GM21786 (cell line): ENCODE data around the gene RBM28.

ENCODE experiments used
- ATAC-seq: cut with Tn5 transposase; IDR thresholded peaks from one replicate; pipeline ENCODE4 v1.9.1; 2021; ENCODE audit not compliant: unreplicated experiment

RBM28 gene

GRCh38 chr7:128343554-128344430 lies at the start of gene RBM28:
TSS of gene RBM28 (minus strand) at chr7:128343908. CDS start at chr7:128343793, 115 bp downstream.
- peak; percentile 94 for ATAC-seq

- no peak for ATAC-seq
Observed at GRCh38 chr7:128392446-128393327, 49.0 kb upstream of the RBM28 start.

GRCh38 chr7:128391805-128392204 lies 48.1 kb upstream of the RBM28 start:
- ATAC-seq: no peak

DNA sequence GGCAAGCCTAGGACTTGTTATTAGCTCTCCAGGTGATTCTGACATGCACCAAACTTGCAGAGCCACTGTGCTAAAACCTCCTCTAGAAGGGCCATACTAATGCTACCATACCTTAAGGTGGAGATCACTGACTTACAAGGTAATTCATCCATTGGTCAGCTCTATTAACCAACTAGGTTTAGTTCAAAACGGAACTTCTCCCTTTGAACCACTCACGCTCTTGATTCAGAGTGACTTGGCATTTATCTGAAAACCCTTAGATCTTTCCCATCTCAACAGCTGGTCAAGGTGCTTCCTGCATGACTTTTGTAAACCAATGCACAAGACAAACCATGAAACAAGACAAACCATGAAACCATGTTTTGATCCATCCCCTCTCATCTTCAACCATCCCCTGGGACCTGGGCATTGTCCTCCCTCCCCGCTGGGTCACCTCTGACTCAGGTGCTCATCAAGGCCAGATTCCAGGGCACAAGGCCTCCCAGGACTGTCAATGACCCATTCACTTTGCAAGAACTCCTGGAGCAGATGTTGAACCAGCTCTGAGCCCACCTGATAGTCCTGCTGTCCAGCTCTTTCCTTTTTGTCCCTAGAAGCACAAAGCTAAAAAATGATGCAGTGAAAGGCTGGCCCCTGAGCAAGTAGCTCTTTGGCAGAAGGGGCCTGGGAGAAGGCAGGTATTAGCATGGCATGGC lies 47.3 kb upstream of the RBM28 start:
- no peak for ATAC-seq

GRCh38 chr7:128389618-128390329 lies 46.1 kb upstream of the RBM28 start:
- no peak for ATAC-seq

DNA sequence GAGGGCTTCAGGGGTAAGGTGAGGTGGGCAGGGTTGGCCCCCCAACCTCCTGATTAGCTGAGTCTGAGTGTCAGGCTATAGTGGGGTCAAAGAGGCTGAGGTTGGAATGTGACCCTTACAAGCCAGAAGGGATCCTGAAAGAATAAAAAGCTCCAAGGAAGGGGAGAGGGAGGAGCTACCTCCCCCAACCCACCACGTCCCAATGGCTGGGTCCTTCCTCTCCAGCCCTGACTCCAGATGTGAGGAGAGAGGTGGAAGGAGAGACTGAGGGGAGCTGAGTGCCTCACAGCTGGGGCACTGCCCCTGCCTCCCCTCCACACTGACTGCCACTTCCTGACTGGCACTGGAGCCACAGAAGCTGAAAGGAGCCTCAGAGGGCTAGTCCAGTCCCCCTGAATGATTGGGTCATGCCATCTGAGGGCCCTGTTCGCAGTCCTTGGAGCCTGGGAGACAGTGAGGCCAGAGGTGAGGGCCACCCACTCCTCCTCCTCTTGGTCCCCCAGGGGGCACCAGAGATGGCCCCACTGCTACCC lies 45.4 kb upstream of the RBM28 start:
- no peak for ATAC-seq

- ATAC-seq: no peak
Observed at GRCh38 chr7:128388145-128388485, 44.4 kb upstream of the RBM28 start.

GRCh38 chr7:128387216-128388144 lies 43.8 kb upstream of the RBM28 start:
- peak; percentile 69 for ATAC-seq

DNA sequence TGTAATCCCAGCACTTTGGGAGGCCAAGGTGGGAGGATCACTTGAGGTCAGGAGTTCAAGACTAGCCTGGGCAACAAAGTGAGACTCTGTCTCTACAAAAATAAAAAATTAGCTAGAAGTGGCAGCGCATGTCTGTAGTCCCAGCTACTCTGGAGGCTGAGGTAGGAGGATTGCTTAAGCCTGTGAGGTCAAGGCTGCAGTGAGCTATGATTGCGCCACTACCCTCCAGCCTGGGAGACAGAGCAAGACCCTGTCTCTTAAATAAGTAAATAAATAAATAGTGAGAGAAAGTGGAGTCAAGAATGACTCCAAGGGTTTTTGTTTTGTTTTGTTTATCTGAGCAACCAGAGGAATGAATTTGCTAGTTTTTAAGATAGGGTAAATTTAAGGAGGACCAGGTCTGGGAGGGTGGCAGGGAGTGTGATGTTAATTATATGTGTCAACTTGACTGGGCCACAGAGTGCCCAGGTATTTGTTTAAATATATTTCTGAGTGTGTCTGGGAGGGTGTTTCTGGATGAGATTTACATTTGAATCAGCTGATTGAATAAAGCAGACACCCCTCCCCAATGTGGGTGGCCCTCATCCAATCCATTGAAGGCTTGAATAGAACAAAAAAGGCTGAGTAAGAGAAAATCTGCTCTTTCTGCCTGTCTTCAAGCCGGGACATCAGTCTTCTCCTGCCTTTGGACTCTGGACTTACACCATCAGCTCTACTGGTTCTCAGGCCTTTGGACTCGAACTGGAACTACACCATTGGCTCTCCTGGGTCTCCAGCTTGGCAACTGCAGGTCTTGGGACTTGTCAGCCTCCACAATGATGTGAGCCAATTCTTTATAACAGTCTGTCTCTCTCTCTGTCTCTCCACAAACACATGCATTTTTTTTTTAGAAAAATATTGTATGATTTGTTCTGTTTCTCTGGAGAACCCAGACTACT lies 42.5 kb upstream of the RBM28 start:
- ATAC-seq: no peak

- no peak for ATAC-seq
Observed at GRCh38 chr7:128384726-128385125, 41.0 kb upstream of the RBM28 start.

- ATAC-seq: no peak
Observed at GRCh38 chr7:128383776-128384175, 40.1 kb upstream of the RBM28 start.

DNA sequence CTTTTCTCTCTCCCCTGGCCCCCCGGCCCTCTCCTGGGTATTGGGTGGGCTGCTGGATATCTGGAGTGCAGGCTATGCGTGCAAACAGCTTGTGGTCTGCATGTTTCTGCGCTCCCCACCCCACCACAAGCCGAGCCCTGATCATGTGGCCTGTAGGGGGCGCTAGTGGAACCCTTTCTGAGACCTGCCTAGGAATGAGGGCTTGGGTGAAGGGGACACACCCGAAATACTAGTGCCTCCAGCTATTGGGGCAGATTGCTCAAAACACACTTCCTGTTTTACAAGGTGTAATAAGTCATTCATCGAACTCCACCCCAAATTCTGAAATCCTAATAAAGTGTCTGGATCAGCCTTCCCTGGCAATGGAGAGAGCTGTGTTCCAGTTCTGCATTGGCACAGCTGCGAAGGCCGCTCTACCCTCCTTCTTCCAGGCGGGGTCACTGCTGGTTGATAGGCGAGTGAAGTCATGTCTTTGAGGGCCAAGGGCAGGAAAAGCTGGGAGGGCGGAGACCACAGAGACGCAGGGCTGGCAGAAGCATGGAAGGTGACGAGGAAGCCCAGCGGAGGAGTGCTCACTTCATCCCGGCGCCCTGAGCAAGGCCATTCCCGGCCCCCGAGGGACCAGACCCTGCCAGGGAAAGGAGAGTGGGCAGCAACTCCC lies 37.6 kb upstream of the RBM28 start:
- ATAC-seq: no peak

DNA sequence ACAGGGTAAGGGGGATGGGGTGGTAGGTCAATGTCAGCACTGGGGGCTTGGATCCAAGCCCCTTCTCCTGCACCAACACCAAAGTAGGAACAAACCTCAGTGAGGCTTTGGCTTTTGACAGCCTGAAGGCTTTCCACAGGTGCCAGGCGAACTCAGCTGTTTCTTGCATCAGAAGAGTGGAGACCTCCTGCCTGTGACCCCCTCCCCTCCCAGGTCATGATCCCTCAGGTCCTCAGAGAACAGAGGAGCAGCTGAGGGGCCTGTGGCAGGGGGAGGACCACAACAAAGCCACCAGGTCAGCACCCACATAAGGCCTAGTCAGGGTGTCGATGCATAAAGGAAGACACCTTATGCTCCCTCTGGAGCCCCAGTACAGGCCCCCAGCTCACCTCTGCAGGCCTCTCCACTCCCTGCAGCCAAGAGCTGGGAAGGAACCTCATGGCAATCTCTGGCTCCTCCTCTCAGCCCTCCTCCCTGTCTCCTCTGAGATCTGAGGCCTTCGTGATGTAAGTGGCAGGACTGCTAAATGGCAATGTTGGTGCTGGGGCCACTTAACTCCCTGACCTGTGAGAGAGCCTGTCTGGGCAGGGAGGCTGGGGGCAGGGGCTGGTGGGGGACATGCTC lies 36.9 kb upstream of the RBM28 start:
- no peak for ATAC-seq

GRCh38 chr7:128379900-128380479 lies 36.3 kb upstream of the RBM28 start:
- no peak for ATAC-seq

GRCh38 chr7:128378637-128379036 lies 34.9 kb upstream of the RBM28 start:
- ATAC-seq: no peak

DNA sequence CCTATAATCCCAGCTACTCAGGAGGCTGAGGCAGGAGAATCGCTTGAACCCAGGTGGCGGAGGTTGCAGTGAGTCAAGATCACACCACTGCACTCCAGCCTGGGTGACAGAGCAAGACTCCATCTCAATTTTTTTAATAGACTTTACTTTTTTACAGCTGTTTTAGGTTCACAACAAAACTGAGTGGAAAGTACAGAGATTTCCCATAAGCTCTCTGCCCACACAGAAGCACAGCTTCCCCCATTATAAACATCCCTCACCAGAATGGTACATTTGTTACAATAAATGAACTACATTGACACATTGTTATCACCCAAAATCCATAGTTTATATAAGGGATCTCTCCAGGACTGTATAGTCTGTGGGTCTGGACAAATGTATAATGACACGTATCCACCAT lies 32.4 kb upstream of the RBM28 start:
- ATAC-seq: no peak

- no peak for ATAC-seq
Observed at GRCh38 chr7:128374041-128374440, 30.3 kb upstream of the RBM28 start.
